GM13977 (cell line): ENCODE results near the gene ITPR3.

ENCODE experiments used
- DNase-seq: peaks from one replicate; pipeline ENCODE4 v3.0.0; 2012; ENCODE audit warnings: low spot score
- CTCF ChIP-seq: IDR thresholded peaks from 2 replicates; pipeline ENCODE4 v1.5.1; 2012; ENCODE audit warnings: mild to moderate bottlenecking, control low read depth; ENCODE audit not compliant: insufficient read depth; ENCODE audit errors: extremely low read depth, missing control alignments
- in situ Hi-C: fragments of 300-500 bp; cut with MboI; formaldehyde crosslinking; loops from one replicate; pipeline ENCODE4 v1.12.0; 2022; ENCODE audit warnings: low sequenced_read_pairs, low pct_unique_long_range_greater_than_20kb, mixed read lengths, inconsistent platforms; ENCODE audit not compliant: unreplicated experiment

Gene ITPR3

GRCh38 chr6:33677143-33677660 is 56.1 kb downstream of the ITPR3 start:
- no peak for TF ChIP-seq CTCF
- in situ Hi-C loops, result no loop called here
- no peak for DNase-seq

GRCh38 chr6:33677689-33678088 is 56.6 kb downstream of the ITPR3 start:
- in situ Hi-C loops, result no loop called here
- no peak for DNase-seq
- TF ChIP-seq CTCF, result no peak

GRCh38 chr6:33678233-33678931 is 57.3 kb downstream of the ITPR3 start:
- DNase-seq, result no peak
- TF ChIP-seq CTCF, result no peak
- in situ Hi-C loops, result no loop called here

- in situ Hi-C loops, result no loop called here
- DNase-seq, result no peak
- TF ChIP-seq CTCF, result no peak
Measured at GRCh38 chr6:33678932-33679490, 57.9 kb downstream of the ITPR3 start.

GRCh38 chr6:33679761-33680160 is 58.6 kb downstream of the ITPR3 start:
- in situ Hi-C loops, result no loop called here
- DNase-seq, result no peak
- no peak for TF ChIP-seq CTCF

- no peak for DNase-seq
- in situ Hi-C loops, result no loop called here
- TF ChIP-seq CTCF, result no peak
Measured at GRCh38 chr6:33682341-33682740, 61.2 kb downstream of the ITPR3 start.
